GM11168 (cell line): ENCODE data around the gene SCNN1B.

Experiments used
- in situ Hi-C: fragments of 300-500 bp; cut with MboI; formaldehyde crosslinking; loops from one replicate; pipeline ENCODE4 v1.12.0; 2022; ENCODE audit warnings: low sequenced_read_pairs; ENCODE audit not compliant: unreplicated experiment

SCNN1B gene

DNA sequence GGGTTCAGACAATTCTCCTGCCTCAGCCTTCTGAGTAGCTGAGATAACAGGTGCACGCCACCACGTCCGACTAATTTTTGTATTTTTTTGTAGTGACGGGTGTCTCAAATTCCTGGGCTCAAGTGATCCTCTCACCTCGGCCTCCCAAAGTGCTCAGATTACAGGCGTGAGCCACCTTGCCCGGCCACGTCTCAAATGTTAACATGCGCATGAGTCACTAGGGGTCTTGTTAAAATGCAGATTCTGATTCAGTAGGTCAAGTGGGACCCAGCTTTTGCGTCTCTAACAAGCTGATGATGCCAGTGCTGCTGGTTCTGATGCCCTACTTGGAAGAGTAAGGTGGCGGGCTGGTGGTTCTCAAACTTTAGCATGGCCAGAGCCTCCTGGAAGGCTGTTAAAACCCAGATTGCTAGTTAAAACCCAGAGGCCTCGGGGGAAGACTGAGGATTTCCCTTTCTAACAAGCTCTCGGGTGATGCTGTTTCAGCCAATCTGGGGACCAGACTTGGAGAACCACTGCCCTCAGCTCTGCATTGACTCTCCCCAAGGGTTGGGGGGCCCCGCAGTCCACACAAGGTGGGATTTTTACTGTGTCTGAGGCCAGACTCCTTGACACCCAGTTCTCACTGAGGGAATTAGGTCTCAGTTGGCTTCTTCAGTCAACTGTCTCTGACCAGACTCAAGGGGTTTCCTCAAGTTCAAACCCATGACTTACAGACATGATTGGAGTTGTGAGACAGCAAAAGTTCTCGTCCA is 17.9 kb downstream of the SCNN1B start:
- in situ Hi-C loops, result no loop called here

DNA sequence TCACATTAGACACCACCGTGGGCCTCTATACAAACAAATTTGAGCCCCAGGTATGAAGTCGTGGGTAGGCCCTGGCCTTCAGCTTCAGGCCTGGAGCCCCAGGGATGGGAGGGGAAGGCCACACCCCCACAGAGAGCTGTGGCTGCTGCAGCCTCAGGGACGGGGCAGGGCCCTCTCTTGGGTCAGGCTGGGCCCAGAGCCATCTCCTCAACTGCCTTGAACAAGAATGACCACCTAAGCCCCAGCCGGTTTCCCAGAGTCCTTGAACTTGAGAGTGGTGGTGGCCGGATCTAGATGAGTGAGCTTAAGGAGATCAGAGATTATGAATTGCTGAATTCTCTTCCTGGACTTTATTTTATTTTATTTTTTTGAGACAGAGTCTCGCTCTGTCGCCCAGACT is 18.6 kb downstream of the SCNN1B start:
- in situ Hi-C loops, result no loop called here

DNA sequence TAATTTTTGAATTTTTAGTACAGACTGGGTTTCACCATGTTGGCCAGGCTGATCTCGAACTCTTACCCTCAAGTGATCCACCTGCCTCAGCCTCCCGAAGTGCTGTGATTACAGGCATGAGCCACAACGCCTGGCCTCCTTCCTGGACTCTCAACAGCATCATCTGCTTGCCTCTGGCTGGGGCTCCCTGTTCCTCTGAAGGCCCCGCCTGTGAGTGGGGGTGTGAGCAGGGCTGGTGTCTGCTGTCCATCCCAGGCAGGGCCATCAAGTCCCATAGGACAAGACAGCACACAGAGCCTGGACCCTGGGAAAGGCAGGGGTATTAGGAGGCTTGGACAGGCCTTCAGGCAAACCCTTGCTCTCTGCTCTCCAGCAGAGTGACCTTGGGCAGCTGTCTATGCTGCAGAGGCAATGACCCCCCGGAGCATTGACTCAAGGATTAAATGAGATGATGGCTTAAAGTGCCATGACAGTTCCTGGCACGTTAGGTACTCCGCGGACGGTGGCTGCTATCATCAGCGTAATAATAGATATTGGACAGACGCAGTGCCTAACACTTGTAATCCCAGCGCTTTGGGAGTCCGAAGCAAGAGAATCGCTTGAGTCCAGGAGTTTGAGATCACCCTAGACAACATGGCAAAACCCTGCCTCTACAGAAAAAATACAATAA is 19.2 kb downstream of the SCNN1B start:
- in situ Hi-C loops, result no loop called here

DNA sequence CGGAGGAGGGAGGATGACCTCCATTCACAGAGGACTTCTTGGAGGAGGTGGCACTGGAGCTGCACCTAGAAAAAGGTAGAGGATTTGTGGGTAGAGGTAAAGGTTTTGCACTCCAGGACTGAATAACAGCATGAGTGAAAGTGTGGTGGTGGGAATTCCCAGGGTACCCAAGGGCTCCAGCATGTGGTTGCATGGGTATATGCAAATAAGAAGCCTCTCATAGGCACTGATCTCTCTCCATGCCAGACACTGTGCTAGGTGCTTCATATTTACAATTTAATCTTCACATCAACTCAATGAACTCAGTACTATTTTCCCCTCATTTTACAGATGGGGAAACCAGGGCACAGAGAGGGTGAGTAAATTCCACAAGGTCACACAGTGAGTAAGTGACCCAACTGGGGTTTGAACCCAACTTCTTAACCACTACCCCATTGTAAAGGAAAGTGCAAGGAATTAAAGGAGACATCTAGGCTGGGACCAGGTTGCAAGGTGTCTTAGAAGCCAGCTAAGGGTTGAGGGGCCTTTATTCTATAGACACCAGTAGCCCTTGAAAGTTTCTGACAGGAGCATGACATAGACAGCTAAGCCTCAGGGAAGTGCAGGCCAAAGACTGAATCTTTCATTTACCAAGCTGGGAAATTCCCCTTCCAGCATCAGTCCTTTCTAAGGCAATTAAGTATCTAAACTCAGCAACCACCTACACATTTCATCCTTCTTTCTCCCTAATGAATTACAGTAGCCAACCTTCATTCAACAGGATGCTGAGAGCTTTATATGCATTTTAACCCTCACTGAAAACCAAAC is 21.3 kb downstream of the SCNN1B start:
- in situ Hi-C loops, result no loop called here

DNA sequence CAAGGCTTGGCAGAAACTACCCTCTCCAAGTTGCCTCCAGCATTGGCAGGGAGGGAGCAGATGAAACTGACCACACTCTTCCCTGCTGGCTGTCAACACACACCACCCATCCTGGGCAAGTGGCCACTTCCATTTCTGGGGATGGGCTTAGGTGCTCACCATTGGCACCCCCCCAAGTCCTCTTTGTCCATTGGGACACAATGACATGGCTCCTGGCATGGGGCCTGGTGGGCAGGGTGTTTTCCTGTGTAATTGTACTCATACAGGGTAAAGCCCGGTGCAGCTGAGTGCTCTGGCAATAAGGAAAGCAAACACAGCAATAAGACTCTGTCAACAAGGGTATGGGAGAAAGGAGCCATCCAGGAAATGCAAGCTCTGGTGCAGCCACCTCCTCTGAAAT is 22.6 kb downstream of the SCNN1B start:
- in situ Hi-C loops, result no loop called here

DNA sequence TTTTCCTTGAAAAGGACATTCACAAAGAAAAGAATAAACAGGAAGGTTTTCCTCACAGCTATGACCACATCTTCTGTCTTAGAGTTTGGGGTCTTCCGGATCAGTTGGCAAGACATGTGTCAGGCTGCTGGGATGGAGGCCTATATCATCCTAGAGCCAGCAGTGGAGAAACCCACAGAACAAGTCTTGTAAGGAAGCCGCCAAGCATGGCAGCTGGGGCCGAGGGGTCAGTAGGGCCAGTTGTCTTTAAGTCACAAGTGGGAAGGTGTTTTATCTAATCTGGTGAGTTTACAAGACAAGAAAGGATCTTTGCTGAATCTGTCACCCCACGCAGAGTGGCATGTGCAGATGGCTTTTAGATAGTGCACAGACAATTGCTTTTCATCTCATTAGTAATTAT is 25.7 kb downstream of the SCNN1B start:
- in situ Hi-C loops, result no loop called here

DNA sequence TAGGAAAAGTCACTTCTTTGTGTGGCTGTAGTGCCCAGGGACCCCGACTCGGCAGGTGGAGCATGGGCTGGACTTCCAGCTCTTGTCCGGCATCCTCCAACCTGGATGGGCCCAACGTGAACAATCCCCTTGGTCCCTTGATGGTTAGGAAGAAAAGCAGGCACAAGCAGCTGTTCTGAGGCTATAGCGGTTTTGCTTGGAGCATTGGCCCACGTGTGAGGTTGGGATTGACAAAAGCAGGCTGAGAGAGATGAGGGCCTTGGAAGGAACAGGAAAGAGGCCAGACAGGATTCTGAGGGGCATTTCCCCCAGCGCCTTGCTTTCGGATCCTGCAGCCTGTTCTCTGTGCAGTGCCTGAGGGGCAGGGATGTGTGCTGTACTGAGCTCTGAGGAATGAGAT is 28.1 kb downstream of the SCNN1B start:
- in situ Hi-C loops, result no loop called here

DNA sequence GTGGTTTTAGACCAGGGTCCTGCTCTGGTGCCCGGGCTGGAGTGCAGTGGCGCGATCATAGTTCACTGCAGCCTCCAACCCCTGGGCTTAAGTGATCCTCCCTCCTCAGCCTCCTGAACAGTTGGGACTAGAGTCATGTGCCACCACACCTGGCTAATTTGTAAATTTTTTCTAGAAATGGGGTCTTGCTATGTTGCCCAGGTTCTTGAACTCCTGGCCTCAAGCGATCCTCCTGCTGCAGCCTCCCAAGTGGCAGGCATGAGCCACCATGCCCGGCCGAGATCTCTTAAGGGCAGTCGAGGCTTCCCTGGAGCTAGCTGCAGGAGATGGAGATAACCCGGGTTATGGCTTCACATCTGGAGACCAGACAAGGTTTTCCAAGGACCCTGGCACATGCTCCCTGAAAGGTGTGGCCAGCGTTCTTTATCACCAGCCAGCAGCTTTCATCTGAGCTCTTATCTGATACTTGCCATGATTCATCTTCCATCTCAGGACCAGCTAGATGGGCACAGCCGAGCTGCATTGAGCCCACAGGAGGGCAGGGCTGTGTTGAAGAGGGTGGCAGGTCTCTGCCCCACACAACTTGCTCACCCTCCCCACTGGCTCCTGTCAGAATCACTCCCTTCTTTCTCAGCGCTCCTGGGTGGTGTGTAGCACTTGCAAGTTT is 28.6 kb downstream of the SCNN1B start:
- in situ Hi-C loops, result no loop called here

DNA sequence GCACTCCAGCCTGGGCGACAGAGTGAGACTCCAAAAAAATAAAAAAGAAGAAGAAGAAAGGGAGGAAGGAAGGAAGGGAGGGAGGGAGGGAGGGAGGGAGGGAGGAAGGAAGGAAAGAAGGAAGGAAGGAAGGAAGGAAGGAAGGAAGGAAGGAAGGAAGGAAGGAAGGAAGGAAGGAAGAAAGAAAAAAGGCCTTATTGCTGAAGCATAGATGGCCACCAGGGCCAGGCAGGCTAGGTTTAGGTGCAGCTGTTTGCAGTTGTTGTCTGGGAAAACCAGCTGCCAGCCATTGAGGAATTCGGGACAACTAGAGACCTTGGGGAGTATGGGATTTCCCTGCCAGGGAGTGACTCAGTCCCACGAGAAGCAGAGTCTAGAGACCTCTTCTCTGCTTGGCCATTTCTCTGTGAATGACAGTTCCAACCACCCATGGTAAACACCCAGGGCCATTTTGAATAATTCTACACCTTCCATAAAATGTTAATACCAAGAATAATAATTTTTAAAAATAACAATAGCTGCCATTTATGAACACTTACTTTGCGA is 31.0 kb downstream of the SCNN1B start:
- in situ Hi-C loops, result no loop called here

DNA sequence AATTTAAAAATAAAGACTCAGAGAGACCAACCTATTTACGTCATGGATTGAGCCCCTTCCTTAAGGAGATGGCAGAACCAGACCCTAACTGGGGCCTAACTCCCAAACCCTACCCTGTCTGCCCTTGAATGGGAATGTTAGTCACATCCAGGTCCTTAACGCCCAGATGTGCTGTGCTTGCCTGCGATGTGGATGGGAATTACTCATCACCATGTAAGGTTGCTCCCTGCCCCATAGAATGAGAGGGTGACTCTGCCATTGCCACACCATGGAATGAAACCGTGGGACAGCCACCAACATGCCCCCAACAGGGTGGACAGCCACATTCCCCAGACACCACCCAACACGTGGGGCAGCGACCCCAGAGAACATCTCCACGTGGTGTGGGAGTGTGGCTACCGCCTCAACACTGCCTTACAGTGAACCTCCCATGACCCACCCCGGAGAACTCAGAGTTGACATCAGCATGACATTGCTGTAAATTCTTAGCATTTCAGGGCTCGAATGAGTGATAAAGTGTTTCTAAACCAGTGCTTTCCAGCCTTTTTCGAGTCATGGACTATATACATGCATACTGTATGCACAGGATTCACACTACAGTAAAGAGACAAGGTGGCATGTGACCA is 31.8 kb downstream of the SCNN1B start:
- in situ Hi-C loops, result no loop called here

DNA sequence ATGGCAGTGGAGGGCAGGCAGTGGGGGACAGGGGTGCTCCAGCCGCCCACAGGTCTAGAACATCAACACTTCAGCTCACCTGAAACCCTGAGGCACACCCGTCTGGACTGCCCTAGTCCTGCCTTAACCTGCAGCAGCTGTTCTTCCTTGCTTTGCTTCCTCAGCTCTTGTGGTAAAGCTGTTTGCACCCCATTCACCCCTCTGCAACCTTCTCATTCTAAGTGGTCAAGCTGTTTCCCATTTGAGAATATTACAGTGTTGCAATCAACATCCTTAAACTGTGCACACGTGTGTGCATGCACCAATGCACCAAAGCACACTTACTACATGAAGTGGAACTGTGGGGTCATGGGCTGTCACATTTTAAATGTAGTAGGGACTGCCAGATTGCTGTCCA is 32.4 kb downstream of the SCNN1B start:
- in situ Hi-C loops, result no loop called here

DNA sequence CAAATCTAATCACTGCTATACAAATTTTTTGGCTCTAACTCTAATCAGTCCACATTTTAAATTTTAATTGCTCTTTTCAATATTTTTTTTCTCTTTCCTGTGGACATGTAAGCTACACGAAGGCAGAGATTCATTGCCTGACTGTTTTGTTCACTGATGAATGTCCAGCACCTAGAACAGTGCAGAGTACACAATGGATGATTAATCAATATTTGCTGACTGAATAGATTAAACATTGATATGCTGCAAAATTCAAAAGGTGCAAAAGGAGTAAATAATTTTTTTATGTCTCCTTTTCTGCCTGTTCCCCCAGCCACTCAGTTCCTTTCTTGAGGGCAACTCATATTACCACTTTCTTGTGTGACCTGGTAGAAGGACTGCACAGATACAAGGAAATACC is 32.8 kb downstream of the SCNN1B start:
- in situ Hi-C loops, result no loop called here

DNA sequence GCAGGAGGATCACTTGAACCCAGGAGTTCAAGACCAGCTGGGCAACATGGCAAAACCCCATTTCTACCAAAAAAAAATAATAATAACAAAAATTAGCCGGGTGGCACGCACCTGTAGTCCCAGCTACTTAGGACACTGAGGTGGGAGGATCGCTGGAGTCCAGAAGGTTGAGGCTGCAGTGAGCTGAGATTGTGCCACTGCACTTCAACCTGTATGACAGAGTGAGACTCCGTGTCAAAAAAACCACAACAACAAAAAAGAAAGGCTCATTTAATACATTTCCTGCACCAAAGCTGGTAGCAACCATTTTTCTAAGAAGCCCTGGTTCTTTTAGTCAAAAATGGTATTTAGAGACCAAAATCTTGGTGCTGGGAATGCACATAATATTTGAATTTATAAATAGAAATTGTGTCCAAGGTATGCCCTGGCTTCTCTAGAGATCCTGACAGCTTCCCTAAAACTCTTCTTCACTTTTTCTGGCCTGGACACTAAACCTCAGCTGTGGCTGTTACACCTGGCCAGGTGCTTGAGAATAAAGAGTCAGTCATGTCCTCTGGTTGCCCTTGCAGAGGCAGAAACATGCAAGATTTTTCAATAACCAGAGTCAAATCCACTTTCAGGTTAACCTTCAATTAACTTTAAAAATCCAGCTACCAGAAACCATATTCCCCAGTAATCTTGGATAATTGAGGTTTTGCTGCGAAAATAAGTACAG is 35.9 kb downstream of the SCNN1B start:
- in situ Hi-C loops, result no loop called here

DNA sequence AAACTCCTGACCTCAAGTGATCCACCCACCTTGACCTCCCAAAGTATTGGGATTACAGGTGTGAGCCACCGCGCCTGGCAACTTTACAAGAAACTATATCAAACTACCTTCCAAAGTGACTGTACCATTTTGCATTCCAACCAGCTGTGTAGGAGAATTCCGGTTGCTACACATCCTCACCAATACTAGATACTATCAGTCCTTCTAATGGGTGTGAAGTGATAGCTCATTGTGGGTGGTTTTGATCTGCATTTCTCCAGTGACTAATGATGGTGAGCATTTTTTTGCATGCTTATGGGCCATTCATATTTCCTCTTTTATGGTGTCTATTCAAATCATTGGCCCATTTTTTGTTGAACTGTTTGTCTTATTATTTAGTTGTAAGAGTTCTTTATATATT is 37.7 kb downstream of the SCNN1B start:
- in situ Hi-C loops, result no loop called here

DNA sequence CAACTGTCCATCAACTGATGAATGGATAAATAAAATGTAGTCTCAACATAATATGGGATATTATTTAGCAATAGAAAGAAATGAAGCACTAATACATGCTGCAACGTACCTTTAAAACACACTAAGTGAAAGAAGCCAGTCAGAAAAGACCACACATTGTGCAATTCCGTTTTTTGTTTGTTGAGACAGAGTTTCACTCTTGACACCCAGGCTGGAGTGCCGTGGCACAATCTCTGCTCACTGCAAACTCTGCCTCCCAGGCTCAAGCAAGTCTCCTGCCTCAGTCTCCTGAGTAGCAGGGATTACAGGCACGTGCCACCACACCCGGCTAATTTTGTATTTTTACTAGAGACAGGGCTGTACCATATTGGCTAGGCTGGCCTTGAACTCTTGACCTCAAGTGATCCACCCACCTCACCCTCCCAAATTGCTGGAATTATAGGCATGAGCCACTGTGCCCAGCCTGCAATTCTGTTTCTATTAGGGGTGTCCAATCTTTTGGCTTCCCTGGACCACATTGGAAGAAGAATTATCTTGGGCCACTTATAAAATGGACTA is 40.1 kb downstream of the SCNN1B start:
- in situ Hi-C loops, result no loop called here

DNA sequence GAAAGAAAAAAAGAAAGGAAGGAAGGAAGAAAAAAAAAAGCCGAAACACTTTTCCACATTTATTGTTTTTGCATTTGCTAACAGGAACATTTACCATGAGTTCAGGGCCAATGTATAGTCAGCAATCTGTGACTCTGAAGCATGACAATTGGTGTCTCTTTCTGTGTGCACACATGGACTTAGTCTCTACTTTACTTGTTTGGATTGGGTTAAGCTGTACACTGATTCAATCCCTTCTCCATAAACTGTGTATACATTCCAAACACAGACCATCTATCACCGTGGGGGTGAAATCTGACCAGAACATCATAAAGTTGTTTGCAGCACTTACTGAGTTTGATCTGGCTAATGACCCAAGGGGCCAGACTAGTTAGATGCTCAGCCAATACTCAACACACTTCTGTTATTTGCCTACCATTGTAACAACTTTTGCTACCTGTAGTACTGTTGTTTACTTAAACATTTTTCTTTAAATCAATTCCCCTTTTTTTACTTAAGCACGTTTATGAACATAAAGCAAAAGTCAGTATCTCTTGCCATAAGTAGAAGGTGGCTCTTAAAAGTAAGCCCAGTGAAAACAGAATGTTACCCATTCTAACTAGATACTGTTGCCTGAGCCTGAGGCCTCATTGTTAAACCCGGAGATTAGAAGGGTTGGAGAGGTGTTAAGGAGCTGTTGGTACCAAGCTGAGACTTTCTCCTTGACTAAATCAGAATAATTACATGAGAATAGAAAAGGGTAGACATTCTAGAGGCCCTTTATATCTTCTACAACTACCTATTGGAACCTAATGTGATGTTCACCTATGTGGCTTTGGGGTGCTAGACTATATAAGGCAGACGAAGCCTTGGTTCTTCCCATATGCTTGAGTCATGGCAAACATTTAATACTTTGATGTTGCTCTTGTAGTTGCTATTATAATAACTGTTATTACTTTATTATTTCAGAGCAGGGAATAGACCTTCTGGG is 41.8 kb downstream of the SCNN1B start:
- in situ Hi-C loops, result no loop called here

DNA sequence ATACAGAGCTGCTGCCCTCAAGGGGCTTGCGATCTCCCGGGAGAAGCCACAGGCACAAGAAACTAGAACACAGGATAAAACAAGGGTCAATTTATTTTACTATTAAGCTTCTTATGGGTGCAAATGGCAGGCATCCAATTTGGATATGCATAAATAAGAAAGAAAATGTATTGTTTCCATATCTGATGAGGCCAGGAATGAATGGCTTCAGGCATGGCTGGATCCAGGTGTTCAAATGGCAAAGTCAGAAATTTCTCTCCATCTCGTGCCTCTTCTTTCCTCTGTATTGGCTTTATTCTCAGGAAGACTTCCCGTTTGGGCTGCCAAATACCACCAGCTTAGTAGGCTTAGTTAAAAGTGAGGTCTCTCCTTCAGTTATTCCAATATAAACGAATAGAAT is 43.1 kb downstream of the SCNN1B start:
- in situ Hi-C loops, result no loop called here
